Right cardiac atrium (tissue), 5 donors: ENCODE data around the gene LYZL6. TPM values are rescaled to one million over a fixed set of nuclear protein-coding genes. Genes with fewer than 3 reads are reported as not detected.

Experiments
- ATAC-seq, 2 donors: fragments of 200-7000 bp; cut with Tn5 transposase; one replicate each; pipeline versions ENCODE4 v1.8.0 to v1.9.1; 2020; ENCODE audit warnings: moderate library complexity in 2 of 2, mild to moderate bottlenecking in 1 of 2
- DNase-seq, 3 donors: peaks; one replicate each; pipeline ENCODE4 v3.0.0-alpha.2; 2020
- H3K27ac ChIP-seq: one replicate; pipeline ENCODE4 v1.5.1; 2013; ENCODE audit warnings: mild to moderate bottlenecking, low read length, control low read depth, moderate library complexity
- H3K27me3 ChIP-seq: one replicate; pipeline ENCODE4 v1.6.1; 2013; ENCODE audit not compliant: control insufficient read depth, insufficient read depth
- H3K4me1 ChIP-seq: one replicate; pipeline ENCODE4 v1.6.1; 2013; ENCODE audit warnings: low read length; ENCODE audit not compliant: control insufficient read depth, insufficient read depth
- H3K4me3 ChIP-seq: one replicate; pipeline ENCODE4 v1.5.1; 2013; ENCODE audit warnings: low read length, control low read depth
- H3K9me3 ChIP-seq: one replicate; pipeline ENCODE4 v1.6.1; 2013; ENCODE audit warnings: low read length; ENCODE audit not compliant: control insufficient read depth
- WGBS: extraction: QIAGEN DNeasy Blood & Tissue Kit; methylation state at CpG from one replicate; pipeline ENCODE4 v1.1.7; 2013; 5-methylcytosine and 5-hydroxymethylcytosine counted together
- intact Hi-C, 4 donors: fragments of 100-400 bp; cut with DNase I; formaldehyde crosslinking; loops; one replicate each; pipeline versions ENCODE4 v1.11.0 to v1.14.0; 2022 to 2023
- polyA plus RNA-seq: library from polyadenylated mRNA; stranded (reverse); fragments of 200-250 nt; gene quantifications from one replicate; pipeline ENCODE4 v1.2.3, GENCODE V29; 2013
- total RNA-seq, 4 donors: library from RNA; stranded (reverse); fragmentation: NEBNext Ultra II Directional; extraction: Animal tissue kit (Norgen Biotek cat#: 25700); gene quantifications; one replicate each; pipeline ENCODE4 v1.2.1, GENCODE V29; 2021
- donor health status: healthy with polysubstance abuse.
- donor health status: DM: no; HTN: yes; CAD: no.
- donor health status: DM: no; HTN: no; CAD: no.
- donor health status: DM: no; HTN: yes; CAD: no; lungs with severe emphysema.
- donor health status: DM: yes; HTN: yes; CAD: no.

LYZL6 gene
- total and polyA plus RNA-seq, 5 donors: not detected

DNA sequence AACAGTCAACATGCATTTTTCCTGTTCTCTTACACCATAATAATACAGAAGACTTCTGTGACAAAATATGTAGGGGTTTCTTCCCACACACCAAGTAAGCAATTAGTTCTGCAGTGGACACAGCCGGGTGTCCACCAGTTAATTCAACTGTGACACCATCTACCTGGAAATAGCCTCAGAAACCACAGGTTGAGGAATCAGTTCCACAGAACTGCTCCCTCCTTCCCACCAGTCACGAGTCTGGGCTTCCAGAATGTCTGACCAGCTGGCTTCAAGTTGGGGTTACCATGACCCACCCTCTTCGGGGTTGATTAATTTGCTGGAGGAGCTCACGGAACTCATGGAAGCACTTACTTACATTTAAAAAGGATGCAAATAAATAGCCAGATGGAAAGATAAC lies 49.8 kb downstream of the LYZL6 start:
- ATAC-seq (no peak), DNase-seq (no peak)
- no peak overlapping the region for H3K4me3 ChIP-seq
- H3K27ac ChIP-seq: no peak overlapping the region
- 96% methylated on average over 4 of the region's 4 CpGs for WGBS
- H3K9me3 ChIP-seq: no peaks in the 10 kb centered on the region
- H3K4me1 ChIP-seq: no peaks in the 10 kb centered on the region
- intact Hi-C loops: no loop called here
- no peaks in the 10 kb centered on the region for H3K27me3 ChIP-seq

DNA sequence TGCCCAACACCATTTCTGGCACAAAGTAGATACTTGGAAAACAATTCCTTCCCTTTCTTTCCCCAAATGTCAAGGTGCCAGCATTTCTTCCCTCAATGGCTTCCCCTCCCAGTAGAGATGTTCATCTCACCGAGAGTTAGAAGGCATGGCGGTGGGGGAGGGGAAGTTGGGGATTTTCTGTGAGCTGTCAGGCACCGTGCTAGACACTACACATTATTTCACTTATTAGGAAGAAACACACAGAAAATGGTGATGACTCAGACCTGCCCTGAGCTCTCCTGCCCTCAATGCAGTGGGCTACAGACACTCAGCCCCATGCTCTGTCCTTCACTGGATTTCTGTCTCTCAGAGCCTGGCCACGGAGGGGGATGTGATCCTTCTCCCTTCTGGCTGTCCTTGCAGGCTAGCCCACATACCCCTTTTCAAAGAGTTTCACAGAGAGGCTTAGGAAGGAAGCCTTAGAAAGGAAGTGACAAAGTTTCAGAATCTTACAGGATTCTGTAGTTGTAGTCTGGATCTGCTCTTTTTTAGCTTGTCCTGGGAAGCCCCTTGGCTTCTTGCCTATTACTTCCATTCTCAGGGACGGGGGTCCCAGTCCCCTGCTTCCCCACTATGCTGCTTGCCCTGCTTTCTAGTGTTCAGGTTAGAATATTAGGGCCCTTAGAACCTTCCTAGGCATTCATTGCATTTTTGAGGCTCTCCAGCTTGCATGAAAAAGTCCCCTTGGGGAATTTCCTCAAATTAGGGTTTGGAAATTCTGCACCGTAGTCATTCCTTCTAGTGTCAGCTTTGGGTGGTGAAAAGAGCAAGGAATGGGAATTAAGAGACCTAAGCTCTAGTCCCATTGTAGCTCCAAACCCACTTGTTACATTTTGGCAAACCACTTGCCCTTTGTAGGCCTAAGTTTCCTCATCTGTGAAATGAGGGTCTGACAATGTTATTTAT lies 51.1 kb downstream of the LYZL6 start:
- Histone ChIP-seq H3K4me3 (no peak overlapping the region), H3K27me3 (no peaks in the 10 kb centered on the region), H3K4me1 (no peaks in the 10 kb centered on the region), H3K27ac (no peak overlapping the region), H3K9me3 (no peaks in the 10 kb centered on the region)
- intact Hi-C loops: no loop called here
- DNase-seq (no peak), ATAC-seq (no peak)
- 50% methylated on average over 6 of the region's 6 CpGs for WGBS

DNA sequence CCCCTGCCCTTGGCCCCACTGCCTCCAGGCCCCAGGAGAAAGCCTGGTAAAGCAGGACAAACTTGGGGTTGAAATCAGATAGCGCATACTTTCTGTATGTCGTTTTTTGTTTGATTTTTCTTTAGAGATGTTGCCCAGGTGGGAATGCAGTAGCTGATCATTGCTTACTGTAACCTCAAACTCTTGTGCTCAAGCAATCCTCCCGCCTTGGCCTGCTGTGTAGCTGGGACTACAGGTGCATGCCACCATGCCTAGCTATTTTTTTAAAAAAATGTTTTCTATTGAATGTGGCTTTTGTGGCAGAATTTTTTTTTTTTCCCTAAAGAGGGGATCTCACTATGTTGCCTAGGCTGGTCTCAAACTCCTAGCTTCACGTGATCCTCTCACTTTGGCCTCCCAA lies 52.2 kb downstream of the LYZL6 start:
- ATAC-seq (no peak), DNase-seq (no peak)
- H3K27ac ChIP-seq: no peak overlapping the region
- 87% methylated on average over 4 of the region's 4 CpGs for WGBS
- intact Hi-C loops: no loop called here
- no peaks in the 10 kb centered on the region for H3K9me3 ChIP-seq
- H3K27me3 ChIP-seq: no peaks in the 10 kb centered on the region
- H3K4me1 ChIP-seq: no peaks in the 10 kb centered on the region
- no peak overlapping the region for H3K4me3 ChIP-seq

DNA sequence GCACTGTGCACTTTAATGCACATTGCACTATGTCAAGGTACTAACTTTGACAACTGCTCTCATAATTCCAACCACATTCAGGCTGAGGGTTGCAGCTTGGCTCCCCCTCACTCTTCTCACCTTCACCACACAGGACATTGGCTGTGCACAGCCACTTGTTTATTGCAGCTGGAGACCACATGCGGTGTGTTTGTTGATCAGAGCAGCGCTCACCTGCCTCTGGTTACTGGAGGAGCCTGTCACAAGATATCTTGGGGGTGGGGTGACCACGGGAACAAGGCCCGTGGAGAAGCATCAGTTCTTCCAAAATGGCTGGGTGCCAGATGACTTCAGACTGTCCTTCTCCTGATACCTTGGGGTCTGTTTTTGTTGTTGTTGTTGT lies 52.7 kb downstream of the LYZL6 start:
- no peak overlapping the region for H3K4me3 ChIP-seq
- H3K4me1 ChIP-seq: no peaks in the 10 kb centered on the region
- H3K27ac ChIP-seq: no peak overlapping the region
- H3K9me3 ChIP-seq: no peaks in the 10 kb centered on the region
- H3K27me3 ChIP-seq: no peaks in the 10 kb centered on the region
- DNase-seq: peak in 1 of 3 donors; percentile 62
- WGBS: 51% methylated on average over 4 of the region's 4 CpGs
- no peak for ATAC-seq
- intact Hi-C loops: no loop called here

DNA sequence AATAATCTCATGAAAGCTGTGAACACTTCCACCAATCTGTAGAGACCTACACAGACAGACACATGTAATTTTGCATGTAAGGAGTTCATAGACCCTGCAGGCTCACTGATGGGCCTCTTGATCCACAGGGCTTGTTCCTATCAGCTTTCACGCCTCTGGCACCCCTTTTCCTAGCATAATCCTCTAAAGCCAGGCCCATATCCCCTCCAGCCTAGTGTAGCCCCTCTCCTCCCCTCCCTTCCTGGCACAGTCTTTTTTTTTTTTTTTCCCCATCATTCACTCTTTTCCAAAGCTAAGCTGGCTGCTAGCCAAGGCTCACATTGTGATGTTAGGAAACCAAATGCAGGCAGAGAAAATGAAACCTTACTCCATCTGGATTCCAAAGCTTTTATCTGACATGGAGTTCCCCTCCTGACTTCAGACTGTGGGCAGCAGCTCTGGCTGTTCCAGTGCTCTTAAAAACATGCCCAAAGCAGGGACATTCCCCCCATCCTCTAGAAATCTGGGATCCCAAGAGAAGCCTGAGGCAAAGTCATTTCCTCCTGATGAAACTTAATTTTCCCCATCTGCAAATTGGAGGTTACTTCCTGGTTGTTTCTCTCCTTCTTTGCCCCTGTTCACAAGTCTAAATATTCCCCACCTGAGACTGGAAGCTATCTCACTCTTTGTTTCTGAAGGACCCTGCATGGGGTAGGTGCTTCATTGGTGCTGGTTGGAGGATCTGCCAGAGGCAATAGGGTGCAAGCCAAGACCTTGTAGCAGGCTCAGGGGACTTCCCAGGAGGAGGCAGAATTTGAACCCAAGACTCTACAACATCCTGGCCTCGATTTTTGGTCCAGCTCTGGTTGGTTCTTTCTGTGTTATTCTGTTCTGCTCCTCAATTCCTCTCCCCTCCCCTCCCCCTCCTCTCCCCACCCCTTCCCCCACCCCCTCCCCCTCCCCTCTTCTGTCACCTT lies 53.4 kb downstream of the LYZL6 start:
- WGBS: 82% methylated on average over 2 of the region's 2 CpGs
- Histone ChIP-seq H3K27me3 (no peaks in the 10 kb centered on the region), H3K4me1 (no peaks in the 10 kb centered on the region), H3K4me3 (no peak overlapping the region), H3K9me3 (no peaks in the 10 kb centered on the region), H3K27ac (no peak overlapping the region)
- intact Hi-C loops: no loop called here
- ATAC-seq (peak; percentile 45 to 58), DNase-seq (peak in 2 of 3 donors; percentile 54 to 73)

DNA sequence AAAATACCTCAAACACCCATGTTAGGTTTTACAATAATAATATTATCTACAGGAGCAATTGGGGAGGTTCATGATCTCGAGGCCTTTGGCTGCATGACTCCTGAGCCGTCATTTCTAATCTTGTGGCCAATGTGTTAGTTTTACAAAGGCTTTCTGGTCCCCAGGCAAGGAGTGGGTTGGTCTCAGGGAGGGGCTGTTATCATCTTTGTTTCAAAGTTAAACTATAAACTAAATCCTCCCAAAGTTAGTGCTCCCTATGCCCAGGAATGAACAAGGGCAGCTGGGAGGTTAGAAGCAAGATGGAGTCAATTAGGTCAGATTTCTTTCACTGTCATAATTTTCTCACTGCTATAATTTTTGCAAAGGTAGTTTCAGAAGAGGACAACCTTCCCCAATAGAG lies 54.3 kb downstream of the LYZL6 start:
- WGBS: 79% methylated on average over 2 of the region's 2 CpGs
- no peak for DNase-seq
- Histone ChIP-seq H3K27ac (no peak overlapping the region), H3K4me1 (no peaks in the 10 kb centered on the region), H3K4me3 (no peak overlapping the region), H3K27me3 (no peaks in the 10 kb centered on the region), H3K9me3 (no peaks in the 10 kb centered on the region)
- intact Hi-C loops: no loop called here
- no peak for ATAC-seq

Other genes starting within 250 kb of the LYZL6 start
- gene RASL10B, start 212.1 kb downstream of the LYZL6 start, total RNA-seq: 10 to 100 TPM; 19.0 to 47.4 (median 34.4) TPM
- gene RASL10B, start 212.1 kb downstream of the LYZL6 start, polyA plus RNA-seq: 37.2 TPM
- under 1 TPM in 2 of 4 donors, not detected in 2; 0.09 to 0.19 TPM for gene GAS2L2, start 190.5 kb downstream of the LYZL6 start, total RNA-seq
- gene GAS2L2, start 190.5 kb downstream of the LYZL6 start, polyA plus RNA-seq: 0.14 TPM
- gene C17orf50, start 182.8 kb downstream of the LYZL6 start, total RNA-seq: not detected
- 0.14 TPM for gene C17orf50, start 182.8 kb downstream of the LYZL6 start, polyA plus RNA-seq
- gene MMP28, start 148.1 kb downstream of the LYZL6 start, total RNA-seq: 1 to 10 TPM; 4.6 to 5.8 (median 5.4) TPM
- 9.2 TPM for gene MMP28, start 148.1 kb downstream of the LYZL6 start, polyA plus RNA-seq
- gene TAF15, start 134.2 kb downstream of the LYZL6 start, total RNA-seq: 100 to 1,000 TPM in 3 of 4 donors, 10 to 100 TPM in 1; 96.5 to 125 (median 106) TPM
- gene TAF15, start 134.2 kb downstream of the LYZL6 start, polyA plus RNA-seq: 86.3 TPM
- not detected for gene HEATR9, start 74.8 kb downstream of the LYZL6 start, total RNA-seq
- not detected for gene HEATR9, start 74.8 kb downstream of the LYZL6 start, polyA plus RNA-seq
- gene CCL5, start 63.4 kb downstream of the LYZL6 start, total RNA-seq: 1 to 10 TPM; 1.2 to 3.3 (median 2.3) TPM
- gene CCL5, start 63.4 kb downstream of the LYZL6 start, polyA plus RNA-seq: 1.6 TPM
- gene RDM1, start 12.9 kb downstream of the LYZL6 start, total RNA-seq: not detected
- not detected for gene RDM1, start 12.9 kb downstream of the LYZL6 start, polyA plus RNA-seq
- gene CCL16, start 37.8 kb upstream of the LYZL6 start, total RNA-seq: under 1 TPM in 1 of 4 donors, not detected in 3; 0.15 TPM
- gene CCL16, start 37.8 kb upstream of the LYZL6 start, polyA plus RNA-seq: 0.29 TPM
- 10 to 100 TPM in 3 of 4 donors, 1 to 10 TPM in 1; 5.1 to 28.2 (median 25.0) TPM for gene CCL14, start 43.0 kb upstream of the LYZL6 start, total RNA-seq
- 114 TPM for gene CCL14, start 43.0 kb upstream of the LYZL6 start, polyA plus RNA-seq
- not detected for gene CCL15, start 57.8 kb upstream of the LYZL6 start, total RNA-seq
- gene CCL15, start 57.8 kb upstream of the LYZL6 start, polyA plus RNA-seq: not detected
- under 1 TPM in 3 of 4 donors, not detected in 1; 0.56 to 0.69 (median 0.61) TPM for gene CCL23, start 74.3 kb upstream of the LYZL6 start, total RNA-seq
- gene CCL23, start 74.3 kb upstream of the LYZL6 start, polyA plus RNA-seq: 0.20 TPM
- 10 to 100 TPM in 1 of 4 donors, 1 to 10 TPM in 2, under 1 TPM in 1; 0.74 to 12.3 (median 1.5) TPM for gene CCL18, start 120.6 kb upstream of the LYZL6 start, total RNA-seq
- gene CCL18, start 120.6 kb upstream of the LYZL6 start, polyA plus RNA-seq: 0.20 TPM
- gene CCL3, start 146.4 kb upstream of the LYZL6 start, total RNA-seq: 1 to 10 TPM in 3 of 4 donors, under 1 TPM in 1; 0.38 to 2.3 (median 1.3) TPM
- gene CCL3, start 146.4 kb upstream of the LYZL6 start, polyA plus RNA-seq: 0.66 TPM
- 1 to 10 TPM in 3 of 4 donors, under 1 TPM in 1; 0.42 to 1.7 (median 1.2) TPM for gene CCL4, start 160.1 kb upstream of the LYZL6 start, total RNA-seq
- 0.95 TPM for gene CCL4, start 160.1 kb upstream of the LYZL6 start, polyA plus RNA-seq
- gene TBC1D3B, start 232.9 kb upstream of the LYZL6 start, total RNA-seq: 1 to 10 TPM; 3.1 to 4.6 (median 4.2) TPM
- 1.5 TPM for gene TBC1D3B, start 232.9 kb upstream of the LYZL6 start, polyA plus RNA-seq